SK-N-SH (cell line): Measurements from ENCODE around the gene POU3F1. TPM values are rescaled to one million over a fixed set of nuclear protein-coding genes. Genes with fewer than 3 reads are reported as not detected.

Experiments
- CTCF ChIA-PET: fragments of 300-600, 350-600 bp; formaldehyde crosslinking; extraction: SDS; loops from one replicate; lab custom pipeline; 2021; lab: Yijun Ruan, JAX
- POLR2A ChIA-PET: fragments of 350-600 bp; sonication (Branson Sonifier 250); formaldehyde crosslinking; extraction: SDS; loops from one replicate; lab custom pipeline; 2020; ENCODE audit warnings: antibody characterized with exemption, inconsistent platforms; lab: Yijun Ruan, JAX
- DNase-seq: peaks from one replicate; pipeline ENCODE4 v3.0.0; 2012
- H2AFZ ChIP-seq: fragments of 200-600 bp; sonication (generic); 2 replicates; pipeline ENCODE4 v1.8.1; 2016; ENCODE audit warnings: antibody characterized with exemption, mild to moderate bottlenecking, low read depth
- H3F3A ChIP-seq: fragments of 200-600 bp; sonication (generic); replicated peaks from 2 replicates; pipeline ENCODE3; 2016; ENCODE audit warnings: antibody characterized with exemption, mild to moderate bottlenecking; ENCODE audit not compliant: insufficient read depth
- H3K27ac ChIP-seq, 2 experiments: fragments of 200-500 bp in 1 of 2; fragments of 200-600 bp in 1 of 2; sonication (Bioruptor generic) in 1 of 2; sonication (generic), shearing (Covaris generic) in 1 of 2; 2 replicates each; pipeline versions ENCODE4 v1.5.1 to v1.6.1; 2014 to 2016; ENCODE audit warnings: low read depth in 2 of 2, inconsistent platforms in 1 of 2, low read length in 1 of 2, mild to moderate bottlenecking in 1 of 2, mixed read lengths in 1 of 2
- H3K27me3 ChIP-seq: fragments of 200-600 bp; sonication (generic), shearing (Covaris generic); 2 replicates; pipeline ENCODE4 v1.6.1; 2016; ENCODE audit warnings: mixed run types; ENCODE audit not compliant: insufficient read depth
- H3K36me3 ChIP-seq, 2 experiments: fragments of 200-500 bp in 1 of 2; fragments of 200-600 bp in 1 of 2; sonication (Bioruptor generic) in 1 of 2; sonication (generic) in 1 of 2; replicated peaks in 1 of 2; 2 replicates each; pipeline versions ENCODE3 to v1.5.1; 2014 to 2016; ENCODE audit warnings: low read length in 1 of 2, mild to moderate bottlenecking in 1 of 2; ENCODE audit not compliant: insufficient read depth in 2 of 2, control insufficient read depth in 1 of 2
- H3K4me1 ChIP-seq, 2 experiments: fragments of 200-500 bp in 1 of 2; fragments of 200-600 bp in 1 of 2; sonication (Bioruptor generic) in 1 of 2; sonication (generic), shearing (Covaris generic) in 1 of 2; 2 replicates each; pipeline versions ENCODE4 v1.5.1 to v1.6.1; 2014 to 2016; ENCODE audit warnings: low read depth in 1 of 2, low read length in 1 of 2, mixed run types in 1 of 2; ENCODE audit not compliant: insufficient read depth in 2 of 2, control insufficient read depth in 1 of 2
- H3K4me2 ChIP-seq: fragments of 200-600 bp; sonication (generic), shearing (Covaris generic); 2 replicates; pipeline ENCODE4 v1.6.1; 2017; ENCODE audit warnings: mixed run types
- H3K4me3 ChIP-seq, 2 experiments: fragments of 200-500 bp in 1 of 2; fragments of 200-600 bp in 1 of 2; sonication (Bioruptor generic) in 1 of 2; sonication (generic), shearing (Covaris generic) in 1 of 2; 2 replicates each; pipeline versions ENCODE4 v1.5.1 to v1.8.1; 2014 to 2016; ENCODE audit warnings: low read depth in 2 of 2, inconsistent platforms in 1 of 2, low read length in 1 of 2, mild to moderate bottlenecking in 1 of 2, mixed read lengths in 1 of 2, moderate library complexity in 1 of 2
- H3K79me2 ChIP-seq: fragments of 200-600 bp; sonication (generic); 2 replicates; pipeline ENCODE4 v1.8.1; 2017; ENCODE audit warnings: mild to moderate bottlenecking; ENCODE audit not compliant: insufficient read depth
- H3K9ac ChIP-seq: fragments of 200-600 bp; sonication (generic); 2 replicates; pipeline ENCODE4 v1.6.1; 2017; ENCODE audit warnings: mixed run types
- H3K9me2 ChIP-seq: fragments of 200-600 bp; sonication (generic); 2 replicates; pipeline ENCODE4 v1.6.1; 2017; ENCODE audit warnings: mixed run types
- H3K9me3 ChIP-seq: fragments of 200-600 bp; sonication (generic); 2 replicates; pipeline ENCODE4 v1.6.1; 2017; ENCODE audit warnings: mixed run types, mild to moderate bottlenecking, moderate library complexity
- H4K20me1 ChIP-seq: fragments of 200-600 bp; sonication (generic); 2 replicates; pipeline ENCODE4 v1.6.1; 2017; ENCODE audit warnings: mild to moderate bottlenecking, mixed run types; ENCODE audit not compliant: insufficient read depth
- EZH2phosphoT487 ChIP-seq: fragments of 200-600 bp; sonication (generic); IDR thresholded peaks from 2 replicates; pipeline ENCODE4 v1.6.1; 2017; ENCODE audit warnings: low read depth, mixed run types, mild to moderate bottlenecking, antibody characterized with exemption, moderate library complexity, borderline replicate concordance
- FOXJ3 ChIP-seq: sonication (generic); formaldehyde crosslinking; IDR thresholded peaks from 2 replicates; pipeline ENCODE4 v1.5.1; 2020; ENCODE audit warnings: mild to moderate bottlenecking, missing genetic modification reagents
- FOXM1 ChIP-seq: IDR thresholded peaks from 2 replicates; pipeline ENCODE4 v1.4.0; 2012; ENCODE audit warnings: low read depth, mild to moderate bottlenecking
- GATA2 ChIP-seq: sonication (generic); formaldehyde crosslinking; IDR thresholded peaks from 2 replicates; pipeline ENCODE4 v1.5.0; 2020; ENCODE audit warnings: mild to moderate bottlenecking, missing genetic modification reagents
- NFIC ChIP-seq: IDR thresholded peaks from 2 replicates; pipeline ENCODE4 v1.4.0; 2012; ENCODE audit warnings: borderline replicate concordance
- NRF1 ChIP-seq: IDR thresholded peaks from 2 replicates; pipeline ENCODE4 v1.6.1; 2012; ENCODE audit warnings: low read depth, mild to moderate bottlenecking, low read length
- RCOR1 ChIP-seq: fragments of 150-350 bp; IDR thresholded peaks from 2 replicates; pipeline ENCODE4 v1.6.1; 2017; ENCODE audit warnings: antibody characterized with exemption, low read length
- SIN3A ChIP-seq: IDR thresholded peaks from 2 replicates; pipeline ENCODE4 v1.6.1; 2012; ENCODE audit warnings: low read depth, mild to moderate bottlenecking, low read length, moderate library complexity, borderline replicate concordance
- YY1 ChIP-seq: IDR thresholded peaks from 2 replicates; pipeline ENCODE4 v1.4.0; 2012; ENCODE audit warnings: low read depth, mild to moderate bottlenecking
- WGBS: methylation state at CpG from one replicate; pipeline ENCODE4 v1.1.6; 2017; ENCODE audit warnings: low lambda C conversion rate; 5-methylcytosine and 5-hydroxymethylcytosine counted together
- polyA plus RNA-seq, 3 experiments: library from polyadenylated mRNA; depleted of rRNA; stranded (reverse); fragments of >200 nt; gene quantifications; 2 replicates each; pipeline ENCODE4 v1.2.3, GENCODE V29; 2012
- TF ChIP-seq, protein P1 (sequence below): IDR thresholded peaks from 2 replicates; pipeline ENCODE4 v1.4.0; 2012; ENCODE audit warnings: low read depth, borderline replicate concordance
- TF ChIP-seq, protein P2 (sequence below): fragments of 150-350 bp; IDR thresholded peaks from 2 replicates; pipeline ENCODE4 v1.6.1; 2017; ENCODE audit warnings: antibody characterized with exemption, low read length, low read depth, borderline replicate concordance

The POU3F1 gene
- polyA plus RNA-seq, 1 of the 3 experiments (the other 2 are of a cell fraction): not detected

- no peak overlapping the region for H3K27ac ChIP-seq
- H3K9me2 ChIP-seq: no peaks in the 10 kb centered on the region
- peaks cover 10% of the 10 kb centered on the region for H3F3A ChIP-seq
- no peaks in the 10 kb centered on the region for H3K79me2 ChIP-seq
- H3K4me3 ChIP-seq: no peak overlapping the region
- POLR2A ChIA-PET: no interaction called here
- no peaks in the 10 kb centered on the region for H3K36me3 ChIP-seq
- no peak overlapping the region for H3K4me2 ChIP-seq
- no peak overlapping the region for H2AFZ ChIP-seq
- H3K9ac ChIP-seq: no peak overlapping the region
- no peaks in the 10 kb centered on the region for H3K27me3 ChIP-seq
- H3K9me3 ChIP-seq: no peaks in the 10 kb centered on the region
- CTCF ChIA-PET: interaction anchor here (1.4 kb wide), 1 partner anchor 12 kb away, joined by 4 read pairs; no protein-coding TSS in a partner anchor
- DNase-seq: no peak
- H3K4me1 ChIP-seq: peaks cover 31 to 34% of the 10 kb centered on the region in 2 experiments; a peak in 3 of 4 replicates
- 65% methylated on average over 4 of the region's 4 CpGs for WGBS
- TF ChIP-seq NRF1: no peak
- no peak for TF ChIP-seq YY1
- no peak for TF ChIP-seq SIN3A
- no peak for TF ChIP-seq GATA2 (CRISPR knock-in tag)
- no peak for TF ChIP-seq NFIC
- TF ChIP-seq, protein P1, sequence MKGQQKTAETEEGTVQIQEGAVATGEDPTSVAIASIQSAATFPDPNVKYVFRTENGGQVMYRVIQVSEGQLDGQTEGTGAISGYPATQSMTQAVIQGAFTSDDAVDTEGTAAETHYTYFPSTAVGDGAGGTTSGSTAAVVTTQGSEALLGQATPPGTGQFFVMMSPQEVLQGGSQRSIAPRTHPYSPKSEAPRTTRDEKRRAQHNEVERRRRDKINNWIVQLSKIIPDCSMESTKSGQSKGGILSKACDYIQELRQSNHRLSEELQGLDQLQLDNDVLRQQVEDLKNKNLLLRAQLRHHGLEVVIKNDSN: no peak
- TF ChIP-seq FOXJ3 (CRISPR knock-in tag): no peak
- TF ChIP-seq, protein P2, sequence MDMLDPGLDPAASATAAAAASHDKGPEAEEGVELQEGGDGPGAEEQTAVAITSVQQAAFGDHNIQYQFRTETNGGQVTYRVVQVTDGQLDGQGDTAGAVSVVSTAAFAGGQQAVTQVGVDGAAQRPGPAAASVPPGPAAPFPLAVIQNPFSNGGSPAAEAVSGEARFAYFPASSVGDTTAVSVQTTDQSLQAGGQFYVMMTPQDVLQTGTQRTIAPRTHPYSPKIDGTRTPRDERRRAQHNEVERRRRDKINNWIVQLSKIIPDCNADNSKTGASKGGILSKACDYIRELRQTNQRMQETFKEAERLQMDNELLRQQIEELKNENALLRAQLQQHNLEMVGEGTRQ: no peak
- TF ChIP-seq FOXM1: no peak
- H4K20me1 ChIP-seq: no peaks in the 10 kb centered on the region
Observed at GRCh38 chr1:38031513-38031866, 15.1 kb downstream of the POU3F1 start.

DNA sequence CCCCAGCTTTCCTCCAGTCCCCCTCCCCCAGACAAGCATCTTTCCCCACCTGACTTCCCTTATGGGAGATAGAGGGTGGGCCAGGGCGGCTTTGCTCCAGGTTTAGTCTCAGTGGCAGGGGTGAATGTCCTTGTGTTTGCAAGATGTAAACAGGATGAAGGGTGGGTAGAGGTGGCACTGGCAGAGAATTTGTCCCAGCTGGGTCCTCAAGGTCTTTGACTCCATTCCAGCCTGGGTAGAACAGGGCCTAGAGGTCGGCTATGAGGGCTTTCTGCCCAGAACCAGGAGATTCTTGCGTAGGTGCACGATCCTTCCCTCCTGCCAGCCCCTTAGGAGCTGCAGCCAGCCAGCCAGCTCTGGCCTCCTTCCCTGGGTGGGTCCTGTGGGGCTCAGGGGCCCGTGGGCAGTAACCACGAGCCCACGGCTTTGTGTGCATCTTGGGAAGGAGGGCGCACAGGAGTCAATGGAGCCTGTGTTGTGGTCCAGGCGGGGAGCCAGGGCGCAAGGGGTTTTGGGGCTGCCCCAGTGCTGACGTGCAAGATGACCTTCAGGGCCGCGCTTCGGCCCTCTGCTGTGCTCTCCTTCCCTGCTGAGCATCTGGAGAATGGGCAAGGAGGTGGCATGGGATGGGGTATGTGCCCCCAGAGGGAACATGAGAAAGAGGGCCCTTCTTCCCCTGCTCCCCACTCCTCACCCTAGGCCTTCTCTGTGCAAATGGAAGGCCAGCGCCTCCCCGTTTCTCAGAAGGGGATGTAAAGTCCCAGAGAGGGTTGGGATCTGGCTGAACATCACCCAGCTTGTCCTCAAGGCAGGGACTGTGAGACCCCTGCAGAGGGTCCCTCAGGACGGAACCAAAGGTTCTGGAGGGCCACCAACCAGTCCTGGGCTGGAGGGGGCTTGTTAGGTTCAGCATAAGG lies 15.7 kb downstream of the POU3F1 start:
- 89% methylated on average over 6 of the region's 17 CpGs for WGBS
- no peak overlapping the region; the same call in 1 of the 2 replicates for H2AFZ ChIP-seq

More for the DNA sequence above, 15.7 kb downstream of the POU3F1 start:
- TF ChIP-seq EZH2phosphoT487 (no peak), RCOR1 (no peak)
- DNase-seq: no peak
- POLR2A ChIA-PET: interaction anchor here (0.7 kb wide), 1 partner anchor 30 kb away, joined by 3 read pairs; no protein-coding TSS in a partner anchor
- H3F3A ChIP-seq: peaks cover 10% of the 10 kb centered on the region
- H3K4me1 ChIP-seq: peaks cover 31 to 34% of the 10 kb centered on the region in 2 experiments; a peak in 3 of 4 replicates
- peaks cover 0 to 2% of the 10 kb centered on the region in 2 experiments for H3K36me3 ChIP-seq
- peak overlapping the region; percentile 82 for H3K4me2 ChIP-seq
- no peaks in the 10 kb centered on the region for H3K9me2 ChIP-seq
- H4K20me1 ChIP-seq: no peaks in the 10 kb centered on the region
- CTCF ChIA-PET: interaction anchor here (0.9 to 6.6 kb wide), 8 partner anchors 10 to 806 kb away, joined by 3 to 52 read pairs (median 5); partner anchors contain the start of genes POU3F1 and UTP11
- H3K79me2 ChIP-seq: no peaks in the 10 kb centered on the region
- H3K9ac ChIP-seq: peak overlapping the region; percentile 37; the same call in 1 of the 2 replicates
- H3K27ac ChIP-seq: peak overlapping the region in 1 of 2 experiments; percentile 79; a peak in 1 of 4 replicates
- H3K4me3 ChIP-seq: no peak overlapping the region
- H3K27me3 ChIP-seq: no peaks in the 10 kb centered on the region
- H3K9me3 ChIP-seq: no peaks in the 10 kb centered on the region
